H1 (cell line): ENCODE measurements around the gene IRS1. TPM values are rescaled to one million over a fixed set of nuclear protein-coding genes. Genes with fewer than 3 reads are reported as not detected.

Source experiments
- CTCF ChIA-PET: fragments of 300-600 bp; sonication (Branson Sonifier 250); formaldehyde crosslinking; loops from one replicate; lab custom pipeline; 2021; ENCODE audit not compliant: partially characterized antibody; lab: Charles Lee
- POLR2A ChIA-PET: fragments of 300-600 bp; sonication (Branson Sonifier 250); formaldehyde crosslinking; loops from one replicate; lab custom pipeline; 2021; ENCODE audit warnings: inconsistent platforms; ENCODE audit not compliant: partially characterized antibody; lab: Charles Lee
- DNase-seq, 2 experiments: peaks; one replicate each; pipeline versions ENCODE4 v3.0.0 to v3.0.0-alpha.2; 2010 to 2022; ENCODE audit warnings: low spot score in 2 of 2, low read depth in 1 of 2, mixed read lengths in 1 of 2
- FAIRE-seq: peaks from 2 replicates; lab custom pipeline; 2011; peaks lifted over from hg19 to GRCh38; lab: Jason Lieb, UNC
- H2AFZ ChIP-seq: 2 replicates; pipeline ENCODE4 v1.8.1; 2012; ENCODE audit warnings: low read length, inconsistent platforms
- H2AK5ac ChIP-seq: 2 replicates; pipeline ENCODE4 v1.6.1; 2013; ENCODE audit warnings: low read depth, low read length
- H2BK120ac ChIP-seq: replicated peaks from 2 replicates; pipeline ENCODE3; 2013; ENCODE audit warnings: low read depth, low read length, inconsistent platforms
- H2BK12ac ChIP-seq: 2 replicates; pipeline ENCODE4 v1.6.1; 2013; ENCODE audit warnings: low read depth, low read length
- H2BK15ac ChIP-seq: 2 replicates; pipeline ENCODE4 v1.6.1; 2013; ENCODE audit warnings: low read length
- H2BK20ac ChIP-seq: 2 replicates; pipeline ENCODE4 v1.6.1; 2013; ENCODE audit warnings: low read length
- H2BK5ac ChIP-seq: 2 replicates; pipeline ENCODE4 v1.6.1; 2013; ENCODE audit warnings: low read depth, low read length
- H3K14ac ChIP-seq: 2 replicates; pipeline ENCODE4 v1.6.1; 2013; ENCODE audit warnings: inconsistent platforms; ENCODE audit not compliant: insufficient read length
- H3K18ac ChIP-seq: 2 replicates; pipeline ENCODE4 v1.6.1; 2013; ENCODE audit warnings: low read length; ENCODE audit errors: extremely low read depth
- H3K23ac ChIP-seq: 2 replicates; pipeline ENCODE4 v1.6.1; 2013; ENCODE audit warnings: inconsistent platforms; ENCODE audit not compliant: insufficient read length
- H3K23me2 ChIP-seq: 2 replicates; pipeline ENCODE4 v1.6.1; 2013; ENCODE audit warnings: low read depth, low read length
- H3K27ac ChIP-seq: 2 replicates; pipeline ENCODE4 v1.6.1; 2011; ENCODE audit warnings: low read depth, low read length, inconsistent platforms
- H3K27me3 ChIP-seq, 4 experiments: replicated peaks in 1 of 4; 1 replicate in 1 of 4; 2 replicates in 3 of 4; pipeline versions ENCODE4 v1.6.1 to v1.8.1; 2011 to 2013; ENCODE audit warnings: low read length in 3 of 4, mild to moderate bottlenecking in 3 of 4, inconsistent platforms in 2 of 4, mixed read lengths in 2 of 4, moderate library complexity in 1 of 4; ENCODE audit not compliant: control insufficient read depth in 3 of 4, insufficient read depth in 3 of 4; ENCODE audit errors: extremely low read depth in 1 of 4
- H3K36me3 ChIP-seq, 4 experiments: 2 replicates each; pipeline versions ENCODE4 v1.6.1 to v1.8.1; 2011 to 2013; ENCODE audit warnings: mild to moderate bottlenecking in 4 of 4, low read length in 3 of 4, moderate library complexity in 2 of 4, control low read depth in 1 of 4, inconsistent platforms in 1 of 4; ENCODE audit not compliant: insufficient read depth in 4 of 4, control insufficient read depth in 2 of 4
- H3K4ac ChIP-seq: replicated peaks from 2 replicates; pipeline ENCODE3; 2013; ENCODE audit warnings: low read length, low read depth, mixed read lengths, inconsistent platforms; ENCODE audit not compliant: insufficient read length
- H3K4me1 ChIP-seq, 4 experiments: replicated peaks in 1 of 4; 1 replicate in 1 of 4; 2 replicates in 3 of 4; pipeline versions ENCODE4 v1.6.1 to v1.8.1; 2011 to 2013; ENCODE audit warnings: low read length in 3 of 4, inconsistent platforms in 2 of 4, mixed read lengths in 1 of 4; ENCODE audit not compliant: insufficient read depth in 4 of 4, control insufficient read depth in 3 of 4
- H3K4me2 ChIP-seq, 2 experiments: 2 replicates each; pipeline versions ENCODE4 v1.6.1 to v1.8.1; 2011 to 2013; ENCODE audit warnings: low read depth in 2 of 2, low read length in 2 of 2, control low read depth in 1 of 2, inconsistent platforms in 1 of 2, mild to moderate bottlenecking in 1 of 2; ENCODE audit not compliant: insufficient read depth in 1 of 2
- H3K4me3 ChIP-seq, 4 experiments: fragments of 200-600, 300-600 bp in 1 of 4; sonication (generic), shearing (Covaris generic), sonication (Bioruptor Twin) in 1 of 4; 2 replicates each; pipeline versions ENCODE4 v1.5.1 to v1.8.1; 2011 to 2016; ENCODE audit warnings: low read length in 4 of 4, low read depth in 3 of 4, control low read depth in 2 of 4, inconsistent platforms in 2 of 4, mild to moderate bottlenecking in 2 of 4, mixed read lengths in 1 of 4, moderate library complexity in 1 of 4; ENCODE audit not compliant: insufficient read depth in 2 of 4; ENCODE audit errors: extremely low read depth in 1 of 4
- H3K56ac ChIP-seq: replicated peaks from 2 replicates; pipeline ENCODE3; 2013; ENCODE audit warnings: low read depth, mild to moderate bottlenecking, mixed read lengths, low read length, inconsistent platforms; ENCODE audit not compliant: insufficient read length
- H3K79me1 ChIP-seq: 2 replicates; pipeline ENCODE4 v1.6.1; 2013; ENCODE audit warnings: low read depth, low read length, control low read depth
- H3K79me2 ChIP-seq, 2 experiments: 2 replicates each; pipeline versions ENCODE4 v1.6.1 to v1.8.1; 2012 to 2013; ENCODE audit warnings: low read length in 2 of 2, mild to moderate bottlenecking in 2 of 2, inconsistent platforms in 1 of 2; ENCODE audit not compliant: insufficient read depth in 2 of 2, control insufficient read depth in 1 of 2
- H3K9ac ChIP-seq, 4 experiments: replicated peaks in 1 of 4; 1 replicate in 1 of 4; 2 replicates in 3 of 4; pipeline versions ENCODE4 v1.6.1 to v1.8.1; 2011 to 2013; ENCODE audit warnings: low read depth in 3 of 4, low read length in 3 of 4, control low read depth in 2 of 4, mild to moderate bottlenecking in 2 of 4, moderate library complexity in 2 of 4, inconsistent platforms in 1 of 4; ENCODE audit errors: extremely low read depth in 1 of 4
- H3K9me3 ChIP-seq, 2 experiments: 2 replicates each; pipeline versions ENCODE4 v1.6.1 to v1.8.1; 2012 to 2013; ENCODE audit warnings: mild to moderate bottlenecking in 2 of 2, moderate library complexity in 2 of 2, control low read depth in 1 of 2, inconsistent platforms in 1 of 2, low read depth in 1 of 2, low read length in 1 of 2, mixed read lengths in 1 of 2; ENCODE audit not compliant: insufficient read depth in 2 of 2
- H4K20me1 ChIP-seq, 2 experiments: replicated peaks in 1 of 2; 2 replicates each; pipeline versions ENCODE3 to v1.8.1; 2011 to 2013; ENCODE audit warnings: inconsistent platforms in 2 of 2, low read length in 2 of 2, mild to moderate bottlenecking in 1 of 2; ENCODE audit not compliant: insufficient read depth in 2 of 2, control insufficient read depth in 1 of 2
- H4K5ac ChIP-seq: 2 replicates; pipeline ENCODE4 v1.6.1; 2013; ENCODE audit warnings: low read length, low read depth, mixed read lengths, inconsistent platforms; ENCODE audit not compliant: insufficient read length
- H4K8ac ChIP-seq: 2 replicates; pipeline ENCODE4 v1.8.0; 2013; ENCODE audit warnings: mild to moderate bottlenecking, moderate library complexity, low read length, inconsistent platforms; ENCODE audit not compliant: insufficient read depth; ENCODE audit errors: extremely low read depth
- H4K91ac ChIP-seq: replicated peaks from 2 replicates; pipeline ENCODE3; 2013; ENCODE audit warnings: low read length, mixed read lengths, inconsistent platforms; ENCODE audit not compliant: insufficient read length
- ATF3 ChIP-seq: IDR thresholded peaks from 2 replicates; pipeline ENCODE4 v1.6.1; 2011; ENCODE audit warnings: low read depth, mild to moderate bottlenecking, low read length; ENCODE audit not compliant: insufficient read depth
- CTCF ChIP-seq, 3 experiments: IDR thresholded peaks; 1 replicate in 2 of 3; 2 replicates in 1 of 3; pipeline versions ENCODE4 v1.5.1 to v1.6.1; 2011; ENCODE audit warnings: low read length in 3 of 3, mild to moderate bottlenecking in 3 of 3, inconsistent platforms in 2 of 3, low read depth in 1 of 3, moderate library complexity in 1 of 3; ENCODE audit not compliant: insufficient read depth in 1 of 3; ENCODE audit errors: control extremely low read depth in 1 of 3
- RBBP5 ChIP-seq: IDR thresholded peaks from 2 replicates; pipeline ENCODE4 v1.7.1; 2012; ENCODE audit warnings: low read depth, mild to moderate bottlenecking, inconsistent platforms, low read length, moderate library complexity, borderline replicate concordance
- SP1 ChIP-seq: IDR thresholded peaks from 2 replicates; pipeline ENCODE4 v1.6.1; 2011; ENCODE audit warnings: low read depth, low read length
- SP4 ChIP-seq: IDR thresholded peaks from 2 replicates; pipeline ENCODE4 v1.6.1; 2012; ENCODE audit warnings: low read length, inconsistent platforms
- WGBS, 2 experiments: shearing (Covaris generic) in 1 of 2; methylation state at CpG; one replicate each; pipeline versions ENCODE4 v1.1.6 to v1.1.7; 2013 to 2015; ENCODE audit warnings: low lambda C conversion rate in 2 of 2, mixed read lengths in 2 of 2, inconsistent platforms in 1 of 2, low coverage in 1 of 2, missing lambda C conversion rate in 1 of 2; ENCODE audit not compliant: insufficient replicate concordance in 2 of 2, insufficient coverage in 1 of 2, insufficient read length in 1 of 2; ENCODE audit errors: extremely low coverage in 1 of 2, missing lambda C conversion rate in 1 of 2; 5-methylcytosine and 5-hydroxymethylcytosine counted together
- polyA plus RNA-seq, 7 experiments: library from polyadenylated mRNA; depleted of rRNA in 3 of 7; stranded (reverse) in 5 of 7; unstranded in 2 of 7; fragments of >200 nt in 5 of 7; fragments of 200-250 nt in 2 of 7; gene quantifications; 1 replicate in 5 of 7; 2 replicates in 1 of 7; 4 replicates in 1 of 7; pipeline versions ENCODE4 v1.2.1 to v1.2.3, GENCODE V29; 2011 to 2013; ENCODE audit warnings: missing spikeins in 2 of 7, mixed read lengths in 2 of 7
- total RNA-seq: library from RNA; stranded (reverse); fragmentation: NEBNext Ultra II Directional; extraction: Animal tissue kit (Norgen Biotek cat#: 25700); gene quantifications from 2 replicates; pipeline ENCODE4 v1.2.1, GENCODE V29; 2021

IRS1 gene
- total and polyA plus RNA-seq, 2 of the 8 experiments (the other 6 are each of a cell fraction or from before 2014, with no cell fraction given): 9.1 to 26.9 TPM

- H3K27me3 ChIP-seq: no peaks in the 10 kb centered on the region
- no peak overlapping the region for H3K27ac ChIP-seq
- no peak overlapping the region for H2AFZ ChIP-seq
- no peak overlapping the region for H2BK120ac ChIP-seq
- no peak overlapping the region for H2BK5ac ChIP-seq
- no peak overlapping the region for H3K23ac ChIP-seq
- H3K23me2 ChIP-seq: no peaks in the 10 kb centered on the region
- H3K56ac ChIP-seq: no peak overlapping the region
- no peak overlapping the region for H4K91ac ChIP-seq
- no peak overlapping the region for H2BK20ac ChIP-seq
- no peak overlapping the region for H4K5ac ChIP-seq
- H3K4me3 ChIP-seq: no peak overlapping the region
- no peaks in the 10 kb centered on the region for H3K9me3 ChIP-seq
- no peak overlapping the region for H3K9ac ChIP-seq
- 96% methylated on average over 5 of the region's 5 CpGs; no CpG with 5 or more reads in 1 of the 2 experiments for WGBS, 2 experiments
- H3K36me3 ChIP-seq: peaks cover 0 to 2% (median 0%) of the 10 kb centered on the region in 4 experiments; a peak in 1 of 8 replicates
- no peak overlapping the region for H2AK5ac ChIP-seq
- peaks cover 0 to 4% of the 10 kb centered on the region in 2 experiments for H4K20me1 ChIP-seq
- H3K4ac ChIP-seq: no peak overlapping the region
- H3K79me1 ChIP-seq: no peaks in the 10 kb centered on the region; the same call in 1 of the 2 replicates
- H2BK15ac ChIP-seq: no peak overlapping the region
- FAIRE-seq (no peak), DNase-seq (no peak)
- POLR2A ChIA-PET: no interaction called here
- no peak overlapping the region for H2BK12ac ChIP-seq
- TF ChIP-seq SP4 (no peak), RBBP5 (no peak), SP1 (no peak), CTCF (IDR thresholded peaks at IDR 0.05; ENCODE audit: control extremely low read depth in 1 of 3, insufficient read depth in 1 of 3, low read depth in 1 of 3, low read length in 3 of 3) (no peak), ATF3 (no peak)
- no peak overlapping the region for H3K18ac ChIP-seq
- H3K79me2 ChIP-seq: peaks cover 0 to 33% of the 10 kb centered on the region in 2 experiments; a peak in 2 of 4 replicates
- no peaks in the 10 kb centered on the region for H3K4me1 ChIP-seq
- CTCF ChIA-PET: no interaction called here
- no peak overlapping the region for H3K4me2 ChIP-seq
- H4K8ac ChIP-seq: no peak overlapping the region
- no peak overlapping the region for H3K14ac ChIP-seq
Observed at GRCh38 chr2:226766352-226767055, 33.1 kb downstream of the IRS1 start.
